HG03558 (cell line): Measurements from ENCODE around the gene NT5DC2.

ENCODE experiments used
- ATAC-seq: cut with Tn5 transposase; IDR thresholded peaks from one replicate; pipeline ENCODE4 v1.9.1; 2021; ENCODE audit warnings: moderate number of reproducible peaks; ENCODE audit not compliant: unreplicated experiment; ENCODE audit errors: extremely low read depth

The NT5DC2 gene

DNA sequence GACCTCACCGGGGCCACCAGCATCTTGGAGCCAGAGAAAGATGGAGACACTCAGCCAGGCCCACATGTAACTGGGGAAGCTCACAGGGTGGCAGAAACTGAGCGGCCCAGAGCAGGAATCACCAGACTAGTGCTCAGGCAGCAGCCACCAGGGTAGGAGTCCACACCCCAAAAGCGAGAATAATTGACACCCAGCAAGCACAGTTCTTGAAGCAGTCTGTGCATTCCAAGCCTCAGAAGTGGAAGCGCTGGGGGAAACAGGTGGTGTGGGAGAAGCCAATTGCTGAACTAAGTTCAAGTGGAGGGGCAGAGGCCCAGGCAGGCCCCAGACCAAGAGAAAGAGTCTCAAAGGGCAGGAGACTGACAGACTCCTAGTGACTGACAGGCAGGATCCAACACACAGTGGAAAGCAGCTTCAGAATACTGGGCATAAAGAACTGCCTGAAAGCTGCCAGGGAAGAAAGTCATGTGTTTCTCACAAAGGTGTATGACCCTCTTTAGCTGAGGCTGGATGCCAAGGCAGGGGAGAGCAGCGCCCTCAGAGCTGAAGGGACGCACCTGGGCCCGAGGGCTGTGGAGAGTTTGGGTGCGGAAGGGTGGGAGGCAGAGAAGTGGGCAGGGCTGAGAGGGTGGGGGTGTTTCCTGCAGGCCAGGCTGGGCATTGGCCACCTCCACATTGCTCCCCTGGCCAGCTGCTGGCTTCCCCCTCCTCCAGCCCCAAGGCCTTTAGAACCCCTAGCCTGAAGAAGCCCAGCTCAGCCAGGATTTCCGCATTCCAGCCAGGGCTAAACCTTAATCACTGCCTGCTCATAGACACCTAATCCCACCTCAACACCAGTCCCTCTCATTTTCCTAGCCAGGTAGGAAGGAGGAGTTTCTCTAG lies 7.7 kb downstream of the NT5DC2 start:
- ATAC-seq, result no peak

DNA sequence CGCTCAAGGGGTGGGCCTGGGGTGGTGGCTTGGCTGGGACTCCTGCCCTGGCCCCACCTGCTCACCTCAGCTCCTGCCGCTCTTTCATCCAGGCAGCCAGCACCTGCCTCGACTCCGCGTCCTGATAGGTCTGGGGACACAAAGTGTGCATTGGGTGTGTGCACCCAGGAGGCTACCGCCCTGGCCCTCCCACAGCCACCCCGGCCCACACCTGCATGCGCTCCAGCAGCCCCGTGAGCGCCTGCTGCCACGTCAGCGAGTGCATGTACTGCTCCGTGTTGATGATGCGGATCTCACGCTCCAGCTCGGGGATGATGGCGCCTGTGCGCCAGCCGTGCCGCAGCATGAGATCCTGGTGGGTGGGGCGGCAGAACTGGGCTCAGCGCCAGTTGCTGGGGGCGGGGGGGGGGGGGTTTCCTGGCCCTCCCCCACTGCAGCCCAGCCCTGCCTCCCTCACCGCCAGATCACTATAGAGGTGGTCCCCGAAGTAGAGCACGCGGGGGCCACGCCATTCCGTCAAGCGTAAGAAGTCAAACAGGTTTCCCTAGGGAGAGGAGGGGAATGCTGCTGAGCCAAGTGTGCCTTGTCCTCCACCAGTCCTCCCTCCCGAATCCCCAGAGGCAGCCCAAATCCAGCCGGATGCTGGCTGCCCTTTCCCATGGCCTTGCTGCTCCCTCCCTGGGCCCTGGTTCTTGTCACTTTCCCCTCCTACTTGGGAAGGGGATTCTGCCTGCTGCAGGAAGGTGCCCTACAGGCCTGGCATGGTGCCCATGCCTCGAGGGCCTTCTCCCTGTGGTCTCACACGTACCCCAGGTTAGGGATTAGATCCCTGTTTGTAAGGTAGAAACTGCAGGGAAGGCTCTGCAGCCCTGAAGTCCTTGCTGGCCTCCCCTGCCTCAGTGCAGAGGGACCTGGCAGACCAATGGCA lies 8.6 kb downstream of the NT5DC2 start:
- ATAC-seq, result no peak

DNA sequence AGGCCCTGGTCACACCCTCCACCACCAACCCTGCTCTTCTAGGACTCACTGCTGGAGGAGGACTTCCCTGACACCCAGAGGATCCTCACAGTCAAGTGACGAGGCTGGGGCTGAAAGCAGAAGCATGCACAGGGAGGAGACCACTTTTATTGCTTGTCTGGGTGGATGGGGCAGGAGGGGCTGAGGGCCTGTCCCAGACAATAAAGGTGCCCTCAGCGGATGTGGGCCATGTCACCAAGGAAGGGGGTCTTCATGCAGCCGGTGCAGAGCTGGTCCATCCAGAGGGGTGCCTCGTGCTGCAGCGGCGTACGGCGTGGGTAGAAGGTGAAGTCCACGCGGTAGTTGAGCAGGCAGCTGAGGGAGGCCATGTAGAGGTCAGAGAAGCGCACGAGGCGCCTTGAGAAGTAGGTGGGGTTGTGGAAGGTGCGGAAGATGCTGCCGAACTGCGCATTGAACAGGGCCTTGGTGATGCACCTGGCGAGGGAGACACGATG lies 9.4 kb downstream of the NT5DC2 start:
- ATAC-seq, result no peak

DNA sequence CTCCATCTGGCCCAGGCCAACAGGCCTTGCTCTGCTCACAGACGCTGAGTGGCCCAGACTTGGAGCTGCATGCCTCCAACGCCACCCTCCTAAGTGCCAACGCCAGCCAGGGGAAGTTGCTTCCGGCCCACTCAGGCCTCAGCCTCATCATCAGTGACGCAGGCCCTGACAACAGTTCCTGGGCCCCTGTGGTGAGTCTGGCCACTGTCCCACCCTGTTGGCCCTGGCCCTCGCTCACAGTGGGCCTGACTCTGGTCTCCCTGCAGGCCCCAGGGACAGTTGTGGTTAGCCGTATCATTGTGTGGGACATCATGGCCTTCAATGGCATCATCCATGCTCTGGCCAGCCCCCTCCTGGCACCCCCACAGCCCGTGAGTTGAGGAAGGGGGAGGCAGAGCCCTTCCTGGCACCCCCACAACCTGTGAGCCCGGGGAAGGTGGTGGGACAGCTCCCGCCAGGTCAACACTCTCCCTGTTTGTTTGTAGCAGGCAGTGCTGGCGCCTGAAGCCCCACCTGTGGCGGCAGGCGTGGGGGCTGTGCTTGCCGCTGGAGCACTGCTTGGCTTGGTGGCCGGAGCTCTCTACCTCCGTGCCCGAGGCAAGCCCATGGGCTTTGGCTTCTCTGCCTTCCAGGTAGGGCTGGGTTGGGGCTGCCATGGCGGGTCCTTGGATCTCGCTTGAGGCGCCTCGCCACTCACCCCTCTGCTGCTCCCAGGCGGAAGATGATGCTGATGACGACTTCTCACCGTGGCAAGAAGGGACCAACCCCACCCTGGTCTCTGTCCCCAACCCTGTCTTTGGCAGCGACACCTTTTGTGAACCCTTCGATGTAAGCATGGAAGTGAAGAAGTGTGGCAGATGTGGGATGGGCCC lies 10.0 kb downstream of the NT5DC2 start:
- ATAC-seq, result no peak

DNA sequence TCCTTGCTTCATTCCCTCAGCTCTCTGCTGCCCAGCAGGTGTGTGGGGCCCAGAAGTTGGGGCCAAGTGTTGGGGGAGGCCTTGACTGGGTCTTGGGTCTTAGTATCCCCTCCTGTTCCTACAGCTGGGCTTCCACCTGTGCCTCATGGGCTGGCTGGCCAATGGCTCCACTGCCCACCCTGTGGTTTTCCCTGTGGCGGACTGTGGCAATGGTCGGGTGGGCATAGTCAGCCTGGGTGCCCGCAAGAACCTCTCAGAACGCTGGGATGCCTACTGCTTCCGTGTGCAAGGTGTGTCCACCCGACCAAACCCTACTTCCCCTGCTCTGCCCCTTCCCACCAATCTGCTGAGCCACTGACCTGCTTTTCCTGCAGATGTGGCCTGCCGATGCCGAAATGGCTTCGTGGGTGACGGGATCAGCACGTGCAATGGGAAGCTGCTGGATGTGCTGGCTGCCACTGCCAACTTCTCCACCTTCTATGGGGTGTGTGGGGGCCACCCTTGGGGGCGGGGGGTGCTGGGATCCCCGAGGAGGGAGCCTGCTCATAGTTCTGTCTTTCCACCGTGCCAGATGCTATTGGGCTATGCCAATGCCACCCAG lies 10.9 kb downstream of the NT5DC2 start:
- ATAC-seq, result no peak

DNA sequence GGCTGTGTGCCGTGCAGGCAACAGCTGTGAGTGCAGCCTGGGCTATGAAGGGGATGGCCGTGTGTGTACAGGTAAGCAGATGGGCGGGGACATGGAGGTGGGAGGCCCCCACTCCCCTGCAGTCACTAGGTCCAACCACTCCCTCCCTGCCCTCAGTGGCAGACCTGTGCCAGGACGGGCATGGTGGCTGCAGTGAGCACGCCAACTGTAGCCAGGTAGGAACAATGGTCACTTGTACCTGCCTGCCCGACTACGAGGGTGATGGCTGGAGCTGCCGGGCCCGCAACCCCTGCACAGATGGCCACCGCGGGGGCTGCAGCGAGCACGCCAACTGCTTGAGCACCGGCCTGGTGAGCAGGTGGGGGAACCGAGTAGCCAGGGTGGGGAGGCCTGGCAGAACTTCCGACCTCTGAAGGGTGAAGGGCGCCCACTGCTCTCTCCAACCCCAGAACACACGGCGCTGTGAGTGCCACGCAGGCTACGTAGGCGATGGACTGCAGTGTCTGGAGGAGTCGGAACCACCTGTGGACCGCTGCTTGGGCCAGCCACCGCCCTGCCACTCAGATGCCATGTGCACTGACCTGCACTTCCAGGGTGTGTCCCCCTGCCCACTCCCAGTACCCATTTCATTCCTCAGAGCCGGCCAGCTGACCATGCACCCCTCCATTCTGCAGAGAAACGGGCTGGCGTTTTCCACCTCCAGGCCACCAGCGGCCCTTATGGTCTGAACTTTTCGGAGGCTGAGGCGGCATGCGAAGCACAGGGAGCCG lies 11.6 kb downstream of the NT5DC2 start:
- no peak for ATAC-seq

DNA sequence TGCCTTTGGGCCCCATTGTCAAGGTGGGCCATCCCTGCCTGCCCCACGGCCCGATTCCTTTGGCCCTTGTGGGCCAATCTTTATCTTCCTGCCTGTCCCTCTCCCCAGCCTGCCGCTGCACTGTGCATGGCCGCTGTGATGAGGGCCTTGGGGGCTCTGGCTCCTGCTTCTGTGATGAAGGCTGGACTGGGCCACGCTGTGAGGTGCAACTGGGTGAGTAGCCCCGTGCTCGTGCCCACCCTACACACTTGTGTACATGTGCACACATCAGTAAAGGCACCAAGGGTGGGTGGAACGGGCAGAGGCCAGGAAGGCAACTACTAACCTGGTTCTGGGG lies 12.2 kb downstream of the NT5DC2 start:
- ATAC-seq, result no peak

DNA sequence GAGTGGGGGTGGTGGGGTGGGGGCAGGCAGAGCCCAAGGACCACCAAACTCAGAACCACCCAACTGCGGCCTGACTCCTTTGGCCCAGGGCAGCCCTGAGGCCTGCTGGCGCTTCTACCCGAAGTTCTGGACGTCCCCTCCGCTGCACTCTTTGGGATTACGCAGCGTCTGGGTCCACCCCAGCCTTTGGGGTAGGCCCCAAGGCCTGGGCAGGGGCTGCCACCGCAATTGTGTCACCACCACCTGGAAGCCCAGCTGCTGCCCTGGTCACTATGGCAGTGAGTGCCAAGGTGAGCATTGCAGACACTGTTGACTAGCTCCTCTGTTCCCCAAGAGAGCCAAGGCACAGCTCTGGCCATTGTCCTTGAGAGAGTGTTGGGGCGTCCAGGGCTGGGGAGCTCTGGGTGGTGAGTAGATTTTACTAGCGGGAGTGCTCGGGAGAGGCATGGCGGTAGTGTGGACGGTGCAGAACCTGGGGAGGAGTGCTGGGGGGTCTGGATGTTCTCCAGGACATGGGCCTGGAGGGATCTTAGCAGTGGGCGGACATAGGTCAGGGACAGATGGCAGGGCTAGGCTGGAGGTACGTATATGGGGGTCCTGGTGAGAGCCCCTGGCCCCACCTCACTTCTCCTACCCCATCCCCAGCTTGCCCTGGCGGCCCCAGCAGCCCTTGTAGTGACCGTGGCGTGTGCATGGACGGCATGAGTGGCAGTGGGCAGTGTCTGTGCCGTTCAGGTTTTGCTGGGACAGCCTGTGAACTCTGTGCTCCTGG lies 12.8 kb downstream of the NT5DC2 start:
- ATAC-seq, result no peak

DNA sequence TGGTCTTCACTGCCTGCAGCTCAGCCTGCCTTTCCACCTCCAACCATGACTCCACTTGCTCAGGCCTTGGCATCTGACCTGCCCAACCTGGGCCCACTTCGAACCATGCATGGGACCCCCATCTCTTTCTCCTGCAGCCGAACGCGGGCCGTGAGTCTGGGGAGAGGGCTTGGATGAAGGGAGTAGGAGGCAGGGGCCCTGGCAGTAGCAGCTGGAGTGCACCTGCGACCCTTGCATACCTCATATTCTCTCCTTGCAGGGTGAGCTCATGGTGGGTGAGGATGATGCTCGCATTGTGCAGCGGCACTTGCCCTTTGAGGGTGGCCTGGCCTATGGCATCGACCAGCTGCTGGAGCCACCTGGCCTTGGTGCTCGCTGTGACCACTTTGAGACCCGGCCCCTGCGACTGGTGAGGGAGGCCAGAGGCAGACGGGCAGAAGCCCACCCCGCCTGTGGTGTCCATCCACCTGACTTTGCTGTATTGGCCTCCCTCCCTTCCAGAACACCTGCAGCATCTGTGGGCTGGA lies 13.5 kb downstream of the NT5DC2 start:
- ATAC-seq, result no peak

DNA sequence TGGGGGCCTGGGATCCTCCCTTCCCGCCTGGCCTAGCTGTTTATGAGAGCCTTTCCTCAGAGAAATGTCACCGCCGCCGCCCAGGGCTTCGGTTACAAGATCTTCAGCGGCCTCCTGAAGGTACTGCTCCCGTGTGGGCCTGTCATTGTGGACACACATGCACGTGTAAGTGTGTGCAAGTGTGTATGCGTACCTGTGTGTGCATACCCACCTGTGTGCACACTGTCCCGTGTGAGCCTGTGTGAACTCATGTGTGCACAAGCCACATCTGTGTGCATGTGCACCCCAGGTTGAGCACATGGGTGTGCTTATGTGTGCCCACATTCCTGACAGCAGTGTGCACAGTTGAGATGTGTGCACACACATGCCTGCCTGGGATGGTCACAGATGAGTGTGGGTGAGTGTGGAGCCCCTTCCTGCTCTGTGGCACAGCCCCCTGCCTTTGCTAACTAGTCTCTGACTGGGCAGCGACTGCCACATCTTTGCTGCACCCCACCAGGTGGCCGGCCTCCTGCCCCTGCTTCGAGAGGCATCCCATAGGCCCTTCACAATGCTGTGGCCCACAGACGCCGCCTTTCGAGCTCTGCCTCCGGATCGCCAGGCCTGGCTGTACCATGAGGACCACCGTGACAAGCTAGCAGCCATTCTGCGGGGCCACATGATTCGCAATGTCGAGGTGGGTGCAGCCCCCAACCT lies 14.1 kb downstream of the NT5DC2 start:
- ATAC-seq, result no peak

DNA sequence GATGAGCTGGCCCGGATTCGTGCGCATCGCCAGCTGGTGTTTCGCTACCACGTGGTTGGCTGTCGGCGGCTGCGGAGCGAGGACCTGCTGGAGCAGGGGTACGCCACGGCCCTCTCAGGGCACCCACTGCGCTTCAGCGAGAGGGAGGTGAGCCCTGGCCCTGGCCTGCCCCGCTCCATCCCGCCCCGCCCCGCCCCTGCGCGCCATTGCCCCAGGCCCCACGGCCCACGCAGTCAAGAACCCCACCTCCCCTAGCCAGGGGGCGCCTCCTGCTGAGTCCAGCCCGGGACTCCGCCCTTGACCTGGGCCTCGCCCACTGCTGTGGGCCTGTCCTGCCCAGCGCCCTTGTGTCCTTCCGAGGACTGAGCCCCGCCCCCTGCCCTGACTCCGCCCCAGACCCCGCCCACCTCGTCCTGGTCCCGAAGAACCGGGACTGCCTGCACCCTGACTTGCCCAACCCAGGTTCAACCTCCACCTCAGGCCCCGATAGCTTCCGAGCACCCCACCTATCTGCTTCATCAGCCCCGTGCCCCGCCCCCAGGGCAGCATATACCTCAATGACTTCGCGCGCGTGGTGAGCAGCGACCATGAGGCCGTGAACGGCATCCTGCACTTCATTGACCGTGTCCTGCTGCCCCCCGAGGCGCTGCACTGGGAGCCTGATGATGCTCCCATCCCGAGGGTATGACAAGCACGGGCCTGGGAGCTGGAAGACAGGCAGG lies 14.8 kb downstream of the NT5DC2 start:
- no peak for ATAC-seq

DNA sequence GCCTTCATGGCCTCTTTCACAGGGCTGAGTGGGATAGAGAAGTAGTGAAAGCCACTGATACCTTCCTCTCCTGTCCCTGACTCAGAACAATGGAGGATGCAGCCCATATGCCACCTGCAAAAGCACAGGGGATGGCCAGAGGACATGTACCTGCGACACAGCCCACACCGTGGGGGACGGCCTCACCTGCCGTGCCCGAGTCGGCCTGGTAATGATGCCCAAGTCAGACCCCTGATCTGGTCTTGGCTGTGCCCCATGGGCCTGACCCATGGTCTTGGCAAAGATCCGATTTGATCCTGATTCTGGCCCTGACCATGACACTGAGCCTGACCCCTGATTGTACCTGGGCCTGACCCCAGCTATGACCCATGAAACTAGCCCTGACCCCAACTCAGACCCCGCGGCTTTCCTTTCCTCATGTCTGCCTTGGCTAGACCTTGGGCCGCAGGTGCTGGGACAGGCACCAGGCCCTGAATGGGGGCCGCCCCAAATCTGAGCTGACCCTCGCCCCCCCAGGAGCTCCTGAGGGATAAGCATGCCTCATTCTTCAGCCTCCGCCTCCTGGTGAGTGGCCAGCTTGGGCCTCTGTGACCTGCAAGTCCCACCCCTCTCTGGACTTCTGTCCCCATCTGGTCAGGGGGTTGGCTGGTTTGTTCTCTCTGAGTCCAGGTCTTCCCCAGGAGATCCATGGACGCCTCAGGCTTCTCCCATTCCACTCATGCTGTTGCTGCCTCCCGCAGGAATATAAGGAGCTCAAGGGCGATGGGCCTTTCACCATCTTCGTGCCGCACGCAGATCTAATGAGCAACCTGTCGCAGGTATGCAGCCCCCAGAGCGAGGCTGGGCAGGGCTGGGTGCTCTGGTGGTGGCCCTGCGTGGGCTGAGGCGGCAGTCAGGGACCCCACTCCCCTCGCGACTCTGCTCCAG lies 15.6 kb downstream of the NT5DC2 start:
- ATAC-seq, result no peak

DNA sequence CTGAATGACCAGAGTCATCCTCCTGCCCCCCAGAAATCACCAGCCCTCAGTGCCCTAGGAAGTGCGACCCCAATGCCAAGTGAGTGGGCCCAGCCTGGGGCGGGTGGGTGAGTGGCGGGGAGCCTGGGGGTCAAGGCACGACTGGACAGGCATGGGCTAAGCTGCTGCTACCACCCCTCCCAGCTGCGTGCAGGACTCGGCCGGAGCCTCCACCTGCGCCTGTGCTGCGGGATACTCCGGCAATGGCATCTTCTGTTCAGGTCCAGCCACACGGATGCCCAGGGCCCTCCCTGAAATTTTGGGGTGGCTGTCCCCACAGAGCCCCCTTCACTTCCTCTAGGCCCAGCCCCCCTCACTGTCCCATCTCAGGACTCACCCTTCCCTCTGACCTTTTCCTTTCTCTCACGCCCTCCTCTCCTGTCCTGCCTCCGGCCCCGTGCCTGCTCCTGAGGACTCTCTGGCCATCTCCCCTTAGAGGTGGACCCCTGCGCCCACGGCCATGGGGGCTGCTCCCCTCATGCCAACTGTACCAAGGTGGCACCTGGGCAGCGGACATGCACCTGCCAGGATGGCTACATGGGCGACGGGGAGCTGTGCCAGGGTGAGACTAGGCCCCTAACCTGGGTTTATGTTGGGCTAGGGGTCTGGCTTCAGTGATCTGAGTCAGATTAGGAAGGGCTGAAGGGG lies 17.0 kb downstream of the NT5DC2 start:
- no peak for ATAC-seq

DNA sequence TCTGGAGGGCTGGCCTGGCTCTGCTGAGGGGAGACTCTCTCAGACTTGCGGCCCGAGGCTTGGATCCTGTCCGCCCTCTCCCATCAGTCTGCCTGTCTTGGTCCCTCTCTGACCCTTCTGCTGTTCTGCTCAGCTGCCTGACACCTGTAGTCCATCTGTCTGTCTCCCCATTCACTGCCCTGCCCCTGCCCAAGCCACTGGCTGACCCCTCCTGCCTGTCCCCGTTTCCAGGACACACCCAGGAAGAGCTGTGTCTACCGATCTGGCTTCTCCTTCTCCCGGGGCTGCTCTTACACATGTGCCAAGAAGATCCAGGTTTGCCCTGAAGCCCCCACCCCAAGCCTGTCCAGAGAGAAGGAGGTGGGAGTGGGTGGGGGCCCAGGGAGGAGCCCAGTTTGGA lies 18.5 kb downstream of the NT5DC2 start:
- no peak for ATAC-seq

DNA sequence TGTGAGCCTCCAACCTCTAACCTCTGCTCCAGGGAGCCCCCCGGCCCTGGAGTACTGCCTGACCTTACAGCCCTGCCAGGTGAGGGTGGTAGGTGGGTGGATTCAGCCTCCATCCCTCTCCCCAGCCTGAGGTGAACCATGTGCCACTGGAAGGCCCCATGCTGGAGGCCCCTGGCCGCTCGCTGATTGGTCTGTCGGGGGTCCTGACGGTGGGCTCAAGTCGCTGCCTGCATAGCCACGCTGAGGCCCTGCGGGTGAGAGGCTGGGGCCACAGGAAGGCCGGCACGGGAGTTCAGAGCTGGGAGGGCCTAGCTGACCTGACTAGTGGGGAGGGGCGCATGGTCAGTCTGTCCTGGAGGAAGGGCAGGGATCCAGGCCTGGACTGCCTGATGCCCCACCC lies 19.1 kb downstream of the NT5DC2 start:
- no peak for ATAC-seq
